ENCODE measurements around the gene CACNA1C.

DNA sequence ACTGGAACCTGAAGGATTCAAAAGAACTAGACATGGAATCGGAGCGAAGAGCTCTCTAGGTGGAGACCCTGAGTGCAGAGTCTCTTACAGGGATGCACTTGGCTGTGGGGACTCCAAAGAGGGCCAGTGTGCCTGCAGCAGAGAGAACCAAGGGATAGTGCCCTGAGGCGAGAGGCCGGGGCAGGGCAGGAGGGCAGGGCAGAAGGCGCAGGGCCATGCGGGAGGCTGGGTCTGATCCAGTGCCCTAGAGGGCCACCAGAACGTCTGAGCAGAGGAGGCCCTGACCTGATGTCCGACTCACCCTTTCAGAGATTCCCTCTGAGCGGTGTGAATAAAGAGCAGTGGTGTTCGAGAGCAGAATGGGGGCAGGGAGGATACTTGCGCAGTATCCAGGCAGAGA, 536.6 kb downstream of the CACNA1C start:
- TF ChIP-seq, protein P1, sequence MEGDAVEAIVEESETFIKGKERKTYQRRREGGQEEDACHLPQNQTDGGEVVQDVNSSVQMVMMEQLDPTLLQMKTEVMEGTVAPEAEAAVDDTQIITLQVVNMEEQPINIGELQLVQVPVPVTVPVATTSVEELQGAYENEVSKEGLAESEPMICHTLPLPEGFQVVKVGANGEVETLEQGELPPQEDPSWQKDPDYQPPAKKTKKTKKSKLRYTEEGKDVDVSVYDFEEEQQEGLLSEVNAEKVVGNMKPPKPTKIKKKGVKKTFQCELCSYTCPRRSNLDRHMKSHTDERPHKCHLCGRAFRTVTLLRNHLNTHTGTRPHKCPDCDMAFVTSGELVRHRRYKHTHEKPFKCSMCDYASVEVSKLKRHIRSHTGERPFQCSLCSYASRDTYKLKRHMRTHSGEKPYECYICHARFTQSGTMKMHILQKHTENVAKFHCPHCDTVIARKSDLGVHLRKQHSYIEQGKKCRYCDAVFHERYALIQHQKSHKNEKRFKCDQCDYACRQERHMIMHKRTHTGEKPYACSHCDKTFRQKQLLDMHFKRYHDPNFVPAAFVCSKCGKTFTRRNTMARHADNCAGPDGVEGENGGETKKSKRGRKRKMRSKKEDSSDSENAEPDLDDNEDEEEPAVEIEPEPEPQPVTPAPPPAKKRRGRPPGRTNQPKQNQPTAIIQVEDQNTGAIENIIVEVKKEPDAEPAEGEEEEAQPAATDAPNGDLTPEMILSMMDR (conservative IDR thresholded peaks at IDR 0.05; ENCODE audit: low read length): no peak
- TF ChIP-seq EZH2phosphoT487 (IDR thresholded peaks at IDR 0.05; ENCODE audit: borderline replicate concordance, low read depth, low read length): no peak
